Chondrocyte (in vitro differentiated cells): ENCODE results near the gene LRCH1. TPM values are rescaled to one million over a fixed set of nuclear protein-coding genes. Genes with fewer than 3 reads are reported as not detected.
A peak's percentile ranks its signal among the peaks of the same experiment; 100 is the strongest.

Experiments
- DNase-seq: peaks from one replicate; pipeline ENCODE4 v3.0.0; 2021; ENCODE audit warnings: mixed read lengths, low spot score
- H3K27ac Mint-ChIP-seq: one replicate; pipeline ENCODE4 v1.8.0; 2021; ENCODE audit warnings: mild to moderate bottlenecking, moderate library complexity, mixed read lengths; ENCODE audit not compliant: unreplicated experiment
- H3K27me3 Mint-ChIP-seq: 2 replicates; pipeline ENCODE4 v1.8.0; 2021; ENCODE audit warnings: low read depth, mixed read lengths
- H3K36me3 Mint-ChIP-seq: 2 replicates; pipeline ENCODE4 v1.8.0; 2021; ENCODE audit warnings: low read depth, mixed read lengths
- H3K4me1 Mint-ChIP-seq: 2 replicates; pipeline ENCODE4 v1.8.0; 2021; ENCODE audit warnings: low read depth, mild to moderate bottlenecking, mixed read lengths
- H3K4me3 Mint-ChIP-seq: one replicate; pipeline ENCODE4 v1.8.0; 2021; ENCODE audit warnings: mild to moderate bottlenecking, moderate library complexity, mixed read lengths; ENCODE audit not compliant: unreplicated experiment
- H3K9me3 Mint-ChIP-seq: 2 replicates; pipeline ENCODE4 v1.8.0; 2021; ENCODE audit warnings: low read depth, mixed read lengths
- CTCF ChIP-seq: fragments of 200-600 bp; sonication (generic); IDR thresholded peaks from 2 replicates; pipeline ENCODE4 v1.5.0; 2021; ENCODE audit warnings: antibody characterized with exemption, mild to moderate bottlenecking, moderate library complexity
- total RNA-seq: library from RNA; stranded (reverse); gene quantifications from 3 replicates; pipeline ENCODE4 v1.2.1, GENCODE V29; 2021

LRCH1 gene
- total RNA-seq, 1 donor from 2014 or later = 14.4 TPM

GRCh38 chr13:46569456-46569855, 16.5 kb downstream of the LRCH1 start:
- Mint-ChIP-seq H3K27me3 (no peaks in the 10 kb centered on the region), H3K27ac (no peak overlapping the region), H3K4me1 (peaks cover 35% of the 10 kb centered on the region), H3K36me3 (no peaks in the 10 kb centered on the region), H3K4me3 (no peak overlapping the region), H3K9me3 (no peaks in the 10 kb centered on the region)
- no peak for TF ChIP-seq CTCF
- no peak for DNase-seq

- Mint-ChIP-seq H3K27me3 (no peaks in the 10 kb centered on the region), H3K27ac (no peak overlapping the region), H3K9me3 (no peaks in the 10 kb centered on the region), H3K36me3 (no peaks in the 10 kb centered on the region), H3K4me1 (peaks cover 37% of the 10 kb centered on the region), H3K4me3 (no peak overlapping the region)
- no peak for DNase-seq
- TF ChIP-seq CTCF = no peak
These were observed 17.3 kb downstream of the LRCH1 start for GRCh38 chr13:46570273-46570672.

GRCh38 chr13:46571189-46571908, 18.4 kb downstream of the LRCH1 start:
- Mint-ChIP-seq H3K9me3 (no peaks in the 10 kb centered on the region), H3K36me3 (no peaks in the 10 kb centered on the region), H3K4me3 (peak overlapping the region; percentile 37), H3K27ac (peak overlapping the region; percentile 92), H3K4me1 (peaks cover 46% of the 10 kb centered on the region), H3K27me3 (no peaks in the 10 kb centered on the region)
- no peak for TF ChIP-seq CTCF
- no peak for DNase-seq

GRCh38 chr13:46571909-46572595, 19.1 kb downstream of the LRCH1 start:
- Mint-ChIP-seq H3K4me3 (peak overlapping the region; percentile 15), H3K9me3 (no peaks in the 10 kb centered on the region), H3K27ac (peak overlapping the region; percentile 92), H3K4me1 (peaks cover 51% of the 10 kb centered on the region), H3K36me3 (no peaks in the 10 kb centered on the region), H3K27me3 (no peaks in the 10 kb centered on the region)
- DNase-seq = no peak
- no peak for TF ChIP-seq CTCF

- Mint-ChIP-seq H3K27me3 (no peaks in the 10 kb centered on the region), H3K27ac (no peak overlapping the region)
- TF ChIP-seq CTCF = no peak
These were observed 19.9 kb downstream of the LRCH1 start for GRCh38 chr13:46572752-46573431.

More at GRCh38 chr13:46572752-46573431, 19.9 kb downstream of the LRCH1 start:
- no peak for DNase-seq
- H3K36me3 Mint-ChIP-seq = no peaks in the 10 kb centered on the region
- no peak overlapping the region for H3K4me3 Mint-ChIP-seq
- H3K9me3 Mint-ChIP-seq = no peaks in the 10 kb centered on the region
- peaks cover 57% of the 10 kb centered on the region for H3K4me1 Mint-ChIP-seq
